H1 (cell line): ENCODE data around the gene CCDC12. TPM values are rescaled to one million over a fixed set of nuclear protein-coding genes. Genes with fewer than 3 reads are reported as not detected.

Experiments
- HDAC2 ChIP-seq, 2 experiments: fragments of 300-600 bp in 1 of 2; sonication (generic) in 1 of 2; IDR thresholded peaks; 2 replicates each; pipeline ENCODE4 v1.6.1; 2011 to 2012; ENCODE audit warnings: low read depth in 2 of 2, low read length in 2 of 2, mild to moderate bottlenecking in 2 of 2, moderate library complexity in 2 of 2, borderline replicate concordance in 1 of 2, inconsistent platforms in 1 of 2
- POLR2A ChIP-seq, 2 experiments: IDR thresholded peaks; 1 replicate in 1 of 2; 2 replicates in 1 of 2; pipeline ENCODE4 v1.6.1; 2011; ENCODE audit warnings: low read depth in 2 of 2, low read length in 2 of 2, mild to moderate bottlenecking in 2 of 2; ENCODE audit errors: control extremely low read depth in 1 of 2
- RBBP5 ChIP-seq: IDR thresholded peaks from 2 replicates; pipeline ENCODE4 v1.7.1; 2012; ENCODE audit warnings: low read depth, mild to moderate bottlenecking, inconsistent platforms, low read length, moderate library complexity, borderline replicate concordance
- RNF2 ChIP-seq: fragments of 200-900, 300-1000 bp; sonication (generic); IDR thresholded peaks from 2 replicates; pipeline ENCODE4 v1.7.1; 2016; ENCODE audit warnings: borderline replicate concordance, low read depth, mild to moderate bottlenecking, antibody characterized with exemption, low read length; ENCODE audit not compliant: poor library complexity, severe bottlenecking; ENCODE audit errors: missing control alignments
- TAF7 ChIP-seq: optimal IDR thresholded peaks from 2 replicates; pipeline ENCODE3; 2011; ENCODE audit warnings: low read depth, mild to moderate bottlenecking, inconsistent platforms, low read length, moderate library complexity, borderline replicate concordance
- TEAD4 ChIP-seq: IDR thresholded peaks from 2 replicates; pipeline ENCODE4 v1.6.1; 2012; ENCODE audit warnings: low read depth, low read length, inconsistent platforms, mixed read lengths
- polyA plus RNA-seq, 7 experiments: library from polyadenylated mRNA; depleted of rRNA in 3 of 7; stranded (reverse) in 5 of 7; unstranded in 2 of 7; fragments of >200 nt in 5 of 7; fragments of 200-250 nt in 2 of 7; gene quantifications; 1 replicate in 5 of 7; 2 replicates in 1 of 7; 4 replicates in 1 of 7; pipeline versions ENCODE4 v1.2.1 to v1.2.3, GENCODE V29; 2011 to 2013; ENCODE audit warnings: missing spikeins in 2 of 7, mixed read lengths in 2 of 7
- total RNA-seq: library from RNA; stranded (reverse); fragmentation: NEBNext Ultra II Directional; extraction: Animal tissue kit (Norgen Biotek cat#: 25700); gene quantifications from 2 replicates; pipeline ENCODE4 v1.2.1, GENCODE V29; 2021
- TF ChIP-seq, protein P1 (sequence below): IDR thresholded peaks from 2 replicates; pipeline ENCODE4 v1.6.1; 2012; ENCODE audit warnings: low read length, inconsistent platforms
- TF ChIP-seq, protein P2 (sequence below): IDR thresholded peaks from 2 replicates; pipeline ENCODE4 v1.6.1; 2012; ENCODE audit warnings: inconsistent platforms

The CCDC12 gene
- total and polyA plus RNA-seq, 2 of the 8 experiments (the other 6 are each of a cell fraction or from before 2014, with no cell fraction given), result 29.5 to 41.3 TPM

DNA sequence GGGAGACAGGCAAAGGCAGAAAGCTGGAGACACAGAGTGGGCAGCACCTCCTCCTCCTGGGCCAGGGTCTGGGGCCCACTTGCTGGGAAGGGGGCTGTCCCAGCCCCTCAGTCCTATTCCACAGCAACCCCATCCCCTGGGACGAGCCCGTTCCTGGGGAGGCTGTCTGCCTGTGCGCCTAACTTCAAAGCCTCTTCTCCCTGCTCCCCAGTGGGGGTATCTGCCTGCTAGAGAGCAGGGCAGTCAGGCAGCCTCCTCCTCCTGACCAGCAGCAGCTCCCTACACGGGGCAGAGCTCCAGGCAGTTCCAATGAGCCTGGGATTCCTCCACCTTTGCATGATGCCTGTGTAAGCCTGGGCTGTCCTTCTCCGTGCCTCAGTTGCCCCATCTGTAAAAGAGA is 92.1 kb downstream of the CCDC12 start (continued):
- TF ChIP-seq, protein P1, sequence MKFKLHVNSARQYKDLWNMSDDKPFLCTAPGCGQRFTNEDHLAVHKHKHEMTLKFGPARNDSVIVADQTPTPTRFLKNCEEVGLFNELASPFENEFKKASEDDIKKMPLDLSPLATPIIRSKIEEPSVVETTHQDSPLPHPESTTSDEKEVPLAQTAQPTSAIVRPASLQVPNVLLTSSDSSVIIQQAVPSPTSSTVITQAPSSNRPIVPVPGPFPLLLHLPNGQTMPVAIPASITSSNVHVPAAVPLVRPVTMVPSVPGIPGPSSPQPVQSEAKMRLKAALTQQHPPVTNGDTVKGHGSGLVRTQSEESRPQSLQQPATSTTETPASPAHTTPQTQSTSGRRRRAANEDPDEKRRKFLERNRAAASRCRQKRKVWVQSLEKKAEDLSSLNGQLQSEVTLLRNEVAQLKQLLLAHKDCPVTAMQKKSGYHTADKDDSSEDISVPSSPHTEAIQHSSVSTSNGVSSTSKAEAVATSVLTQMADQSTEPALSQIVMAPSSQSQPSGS, result no peak
- TF ChIP-seq RNF2 (no peak), RBBP5 (no peak), HDAC2 (IDR thresholded peaks at IDR 0.05; ENCODE audit: borderline replicate concordance in 1 of 2, low read depth in 2 of 2, low read length in 2 of 2) (no peak), POLR2A (IDR thresholded peaks at IDR 0.05; ENCODE audit: control extremely low read depth in 1 of 2, low read depth in 2 of 2, low read length in 2 of 2) (no peak), TEAD4 (no peak), TAF7 (no peak)
- TF ChIP-seq, protein P2, sequence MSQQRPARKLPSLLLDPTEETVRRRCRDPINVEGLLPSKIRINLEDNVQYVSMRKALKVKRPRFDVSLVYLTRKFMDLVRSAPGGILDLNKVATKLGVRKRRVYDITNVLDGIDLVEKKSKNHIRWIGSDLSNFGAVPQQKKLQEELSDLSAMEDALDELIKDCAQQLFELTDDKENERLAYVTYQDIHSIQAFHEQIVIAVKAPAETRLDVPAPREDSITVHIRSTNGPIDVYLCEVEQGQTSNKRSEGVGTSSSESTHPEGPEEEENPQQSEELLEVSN, result no peak
